ENCODE data around the gene RNF17.
"Not testable (repeated sequence)": the region's sequence is repeated elsewhere in the genome, so short reads cannot be mapped to it uniquely, and the experiment has no call there.

RNF17 gene, protein sequence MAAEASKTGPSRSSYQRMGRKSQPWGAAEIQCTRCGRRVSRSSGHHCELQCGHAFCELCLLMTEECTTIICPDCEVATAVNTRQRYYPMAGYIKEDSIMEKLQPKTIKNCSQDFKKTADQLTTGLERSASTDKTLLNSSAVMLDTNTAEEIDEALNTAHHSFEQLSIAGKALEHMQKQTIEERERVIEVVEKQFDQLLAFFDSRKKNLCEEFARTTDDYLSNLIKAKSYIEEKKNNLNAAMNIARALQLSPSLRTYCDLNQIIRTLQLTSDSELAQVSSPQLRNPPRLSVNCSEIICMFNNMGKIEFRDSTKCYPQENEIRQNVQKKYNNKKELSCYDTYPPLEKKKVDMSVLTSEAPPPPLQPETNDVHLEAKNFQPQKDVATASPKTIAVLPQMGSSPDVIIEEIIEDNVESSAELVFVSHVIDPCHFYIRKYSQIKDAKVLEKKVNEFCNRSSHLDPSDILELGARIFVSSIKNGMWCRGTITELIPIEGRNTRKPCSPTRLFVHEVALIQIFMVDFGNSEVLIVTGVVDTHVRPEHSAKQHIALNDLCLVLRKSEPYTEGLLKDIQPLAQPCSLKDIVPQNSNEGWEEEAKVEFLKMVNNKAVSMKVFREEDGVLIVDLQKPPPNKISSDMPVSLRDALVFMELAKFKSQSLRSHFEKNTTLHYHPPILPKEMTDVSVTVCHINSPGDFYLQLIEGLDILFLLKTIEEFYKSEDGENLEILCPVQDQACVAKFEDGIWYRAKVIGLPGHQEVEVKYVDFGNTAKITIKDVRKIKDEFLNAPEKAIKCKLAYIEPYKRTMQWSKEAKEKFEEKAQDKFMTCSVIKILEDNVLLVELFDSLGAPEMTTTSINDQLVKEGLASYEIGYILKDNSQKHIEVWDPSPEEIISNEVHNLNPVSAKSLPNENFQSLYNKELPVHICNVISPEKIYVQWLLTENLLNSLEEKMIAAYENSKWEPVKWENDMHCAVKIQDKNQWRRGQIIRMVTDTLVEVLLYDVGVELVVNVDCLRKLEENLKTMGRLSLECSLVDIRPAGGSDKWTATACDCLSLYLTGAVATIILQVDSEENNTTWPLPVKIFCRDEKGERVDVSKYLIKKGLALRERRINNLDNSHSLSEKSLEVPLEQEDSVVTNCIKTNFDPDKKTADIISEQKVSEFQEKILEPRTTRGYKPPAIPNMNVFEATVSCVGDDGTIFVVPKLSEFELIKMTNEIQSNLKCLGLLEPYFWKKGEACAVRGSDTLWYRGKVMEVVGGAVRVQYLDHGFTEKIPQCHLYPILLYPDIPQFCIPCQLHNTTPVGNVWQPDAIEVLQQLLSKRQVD (N-terminal part only)

DNA sequence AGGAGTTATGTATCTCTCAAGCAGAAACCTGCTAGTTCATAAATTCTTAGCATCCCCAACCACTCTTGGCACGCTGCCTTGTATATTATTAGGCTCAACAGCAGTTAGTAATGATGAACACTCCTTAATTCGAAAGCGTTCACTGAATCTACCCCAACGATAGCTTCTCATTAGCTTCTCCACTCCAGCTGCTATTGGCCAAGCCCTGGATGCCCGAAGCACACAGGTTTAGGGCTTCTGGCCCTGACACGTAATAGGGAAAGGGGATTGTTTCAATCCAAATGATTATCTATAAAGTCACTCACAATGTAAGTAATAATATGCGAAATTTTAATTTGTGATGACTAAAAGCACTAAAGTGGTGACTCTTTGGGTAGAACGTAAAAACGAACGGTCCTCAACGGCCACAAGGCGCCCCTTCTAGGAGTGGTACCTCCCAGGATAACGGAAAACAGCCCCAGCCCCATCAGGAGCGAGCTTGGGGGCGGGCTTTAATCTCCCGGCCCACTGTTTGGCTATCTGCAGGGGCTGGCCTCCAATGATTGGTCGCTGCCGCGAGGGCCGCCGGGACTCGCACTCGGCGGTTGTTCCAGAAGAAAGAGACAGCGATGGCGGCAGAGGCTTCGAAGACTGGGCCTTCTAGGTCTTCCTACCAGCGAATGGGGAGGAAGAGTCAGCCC lies at the start of gene RNF17:
TSS of gene RNF17 (plus strand) at position 574 of the 680 bp plus-strand sequence. CDS start at position 609, 35 bp downstream.
- DNase-seq (ENCODE audit: low spot score) = no peak

DNA sequence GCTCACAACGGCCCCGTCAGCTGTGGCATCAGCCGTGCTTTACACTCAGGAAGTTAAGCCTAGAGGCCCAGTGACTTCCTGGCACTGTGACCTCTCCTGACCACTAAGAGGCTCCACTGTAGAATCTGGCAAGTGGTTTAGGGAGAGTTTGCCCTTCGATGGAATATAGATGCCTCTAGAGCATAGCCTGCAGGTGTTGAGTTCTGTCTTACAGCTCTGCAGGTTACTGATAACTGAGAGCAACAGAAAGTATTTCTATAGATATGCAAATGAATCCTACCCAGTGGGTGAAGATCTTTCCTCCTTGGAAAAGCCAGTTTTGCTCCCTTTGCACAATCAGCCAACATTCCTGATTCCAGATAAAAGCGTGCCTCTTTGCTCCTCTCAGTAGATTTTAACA lies 48.0 kb upstream of the RNF17 start:
- DNase-seq (ENCODE audit: low spot score) = no peak

DNA sequence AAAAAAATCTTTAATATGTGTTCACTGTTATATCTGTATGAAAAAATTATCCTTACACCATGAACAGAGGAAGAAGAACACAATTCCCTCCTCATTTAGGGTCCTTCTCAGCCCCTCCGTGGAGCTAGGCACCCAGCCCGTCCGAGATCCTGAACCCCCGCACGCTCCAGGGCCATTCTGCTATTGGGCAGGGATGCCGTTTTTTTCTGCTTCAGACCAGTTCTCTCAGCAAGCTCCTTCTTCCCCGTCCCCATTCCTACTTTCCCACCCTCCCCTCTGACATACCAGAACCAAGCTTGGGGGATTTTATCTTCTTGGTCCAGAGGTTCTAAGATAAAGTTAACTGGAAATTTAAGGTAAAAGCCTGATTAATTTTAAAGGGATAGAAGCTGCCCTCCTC lies 47.5 kb upstream of the RNF17 start:
- DNase-seq (ENCODE audit: low spot score) = no peak

DNA sequence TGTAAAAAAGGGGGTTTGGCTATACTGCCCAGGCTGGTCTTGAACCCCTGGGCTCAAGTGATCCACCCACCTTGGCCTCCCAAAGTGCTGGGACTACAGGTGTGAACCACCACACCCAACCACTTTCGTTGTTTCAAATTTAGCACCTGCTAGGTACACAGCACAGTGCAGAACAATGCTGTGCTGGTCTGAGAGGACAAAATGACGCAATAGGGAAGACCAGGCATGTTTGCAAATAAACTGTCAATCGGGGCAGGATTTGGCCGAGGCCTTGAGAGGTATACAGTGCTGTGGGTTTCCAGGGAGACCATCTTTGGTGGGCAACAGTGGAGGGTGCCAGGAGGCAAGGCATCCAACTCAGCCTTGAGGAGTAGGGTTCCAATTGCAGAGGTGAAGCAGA lies 46.8 kb upstream of the RNF17 start:
- no peak for DNase-seq (ENCODE audit: low spot score)

DNA sequence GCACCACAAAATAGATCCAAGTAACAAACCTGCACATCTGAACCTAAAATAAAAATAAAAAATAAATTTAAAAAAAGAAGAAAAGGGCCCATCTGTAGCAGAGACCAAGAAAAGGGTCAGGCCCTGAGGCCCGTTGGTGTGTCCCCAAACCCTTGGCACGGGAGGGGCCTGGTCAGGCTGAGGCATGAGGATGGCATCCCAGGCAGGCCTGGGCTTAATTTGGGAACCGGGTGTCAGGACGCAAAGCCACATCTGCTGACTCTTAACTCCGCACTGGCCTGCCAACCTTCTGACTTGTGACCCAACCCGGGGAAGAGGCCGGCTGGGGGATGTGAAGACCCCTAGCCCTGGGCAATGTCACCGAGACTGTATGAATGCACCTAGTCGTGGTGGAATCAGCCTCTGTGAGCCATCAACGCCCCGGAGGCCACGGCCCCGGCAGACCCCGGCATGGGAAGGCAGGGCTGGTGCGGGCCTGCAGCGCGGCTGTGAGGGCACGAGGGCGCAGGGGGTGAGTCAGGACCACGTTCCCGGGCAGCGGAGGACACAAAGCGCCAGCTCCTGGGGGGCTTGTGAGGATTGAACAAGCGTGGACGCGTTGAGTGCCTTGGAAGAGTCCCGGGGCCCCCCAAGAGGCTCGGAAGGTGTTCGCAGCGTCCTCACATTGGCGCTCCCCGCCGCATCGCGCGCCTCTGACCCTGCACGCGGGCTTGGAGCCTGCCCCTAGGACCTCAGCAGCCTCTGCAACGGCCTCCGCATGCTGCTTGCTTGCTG lies 45.6 kb upstream of the RNF17 start:
- no peak for DNase-seq (ENCODE audit: low spot score)

DNA sequence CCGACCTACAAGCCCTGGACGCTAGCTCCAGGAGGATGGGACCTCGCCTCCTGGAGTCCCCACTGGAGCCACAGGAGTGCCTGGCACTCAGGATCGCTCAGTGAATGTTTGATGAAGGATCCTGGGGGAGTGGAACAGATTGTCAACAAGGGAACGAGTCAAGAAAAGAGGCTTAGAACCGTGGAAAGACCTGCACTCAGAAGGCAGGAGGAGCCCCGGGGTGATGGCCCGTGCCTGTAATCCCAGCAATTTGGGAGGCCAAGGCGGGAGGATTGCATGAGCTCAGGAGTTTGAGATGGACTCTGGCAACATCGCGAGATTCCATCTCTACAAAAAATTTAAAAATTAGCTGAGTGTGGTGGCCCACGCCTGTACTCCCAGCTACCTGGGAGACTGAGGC lies 44.8 kb upstream of the RNF17 start:
- no peak for DNase-seq (ENCODE audit: low spot score)

DNA sequence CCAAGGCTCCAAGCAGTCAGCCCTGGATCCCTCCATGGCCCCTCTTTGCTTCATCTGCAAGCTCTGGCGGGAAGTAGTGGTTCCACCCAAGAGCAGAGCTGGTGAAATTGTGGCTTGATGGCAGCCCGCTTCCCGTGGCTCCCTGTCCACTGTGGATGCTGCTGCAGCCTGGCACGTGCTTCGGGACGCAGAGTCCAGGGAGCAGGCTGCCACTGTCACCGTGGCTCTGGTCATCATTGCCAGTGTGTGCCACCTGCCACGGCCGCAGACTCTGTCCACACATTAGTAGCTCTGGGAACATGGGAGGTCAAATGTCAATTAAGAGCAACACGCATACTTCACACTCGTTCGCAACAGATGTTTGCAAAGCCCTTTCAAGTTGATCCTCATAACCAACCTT lies 40.8 kb upstream of the RNF17 start:
- no peak for DNase-seq (ENCODE audit: low spot score)

DNA sequence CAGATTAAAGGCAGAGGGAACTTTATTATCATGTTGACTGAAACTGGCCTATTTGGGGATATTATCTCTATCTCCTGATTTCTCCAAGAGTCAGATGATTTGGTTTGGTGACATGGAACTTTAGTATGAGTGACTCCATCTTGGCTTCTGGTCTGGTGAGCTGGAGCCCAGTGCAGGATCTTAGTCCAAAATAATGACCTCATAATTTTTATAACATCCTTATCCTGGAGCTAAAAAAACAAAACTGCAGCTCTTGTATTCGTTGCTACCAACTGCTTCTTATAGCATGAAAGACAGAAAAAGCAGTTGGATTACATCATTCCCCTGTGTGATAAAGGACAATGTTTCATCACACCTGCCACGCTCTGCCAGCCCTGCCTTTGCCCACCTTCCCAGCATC lies 39.3 kb upstream of the RNF17 start:
- DNase-seq (ENCODE audit: low spot score) = no peak

DNA sequence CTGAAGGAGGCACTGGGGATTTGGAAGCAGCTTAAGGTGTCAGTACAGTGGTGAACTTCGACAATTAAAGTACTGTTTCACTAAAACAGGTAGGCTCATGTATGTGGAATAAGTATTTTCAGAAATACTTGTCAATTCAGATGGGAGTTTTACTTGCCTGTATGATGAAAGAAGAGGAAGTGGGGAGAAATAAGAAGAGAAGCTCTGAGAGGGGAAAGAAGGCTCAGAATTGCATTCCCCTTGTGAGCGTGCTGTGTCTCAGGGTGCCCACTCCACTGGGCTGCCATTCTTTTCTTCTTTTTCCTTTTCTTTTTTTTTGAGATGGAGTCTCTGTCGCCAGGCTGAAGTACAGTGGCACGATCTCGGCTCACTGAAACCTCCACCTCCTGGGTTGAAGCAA lies 38.6 kb upstream of the RNF17 start:
- DNase-seq (ENCODE audit: low spot score) = no peak

DNA sequence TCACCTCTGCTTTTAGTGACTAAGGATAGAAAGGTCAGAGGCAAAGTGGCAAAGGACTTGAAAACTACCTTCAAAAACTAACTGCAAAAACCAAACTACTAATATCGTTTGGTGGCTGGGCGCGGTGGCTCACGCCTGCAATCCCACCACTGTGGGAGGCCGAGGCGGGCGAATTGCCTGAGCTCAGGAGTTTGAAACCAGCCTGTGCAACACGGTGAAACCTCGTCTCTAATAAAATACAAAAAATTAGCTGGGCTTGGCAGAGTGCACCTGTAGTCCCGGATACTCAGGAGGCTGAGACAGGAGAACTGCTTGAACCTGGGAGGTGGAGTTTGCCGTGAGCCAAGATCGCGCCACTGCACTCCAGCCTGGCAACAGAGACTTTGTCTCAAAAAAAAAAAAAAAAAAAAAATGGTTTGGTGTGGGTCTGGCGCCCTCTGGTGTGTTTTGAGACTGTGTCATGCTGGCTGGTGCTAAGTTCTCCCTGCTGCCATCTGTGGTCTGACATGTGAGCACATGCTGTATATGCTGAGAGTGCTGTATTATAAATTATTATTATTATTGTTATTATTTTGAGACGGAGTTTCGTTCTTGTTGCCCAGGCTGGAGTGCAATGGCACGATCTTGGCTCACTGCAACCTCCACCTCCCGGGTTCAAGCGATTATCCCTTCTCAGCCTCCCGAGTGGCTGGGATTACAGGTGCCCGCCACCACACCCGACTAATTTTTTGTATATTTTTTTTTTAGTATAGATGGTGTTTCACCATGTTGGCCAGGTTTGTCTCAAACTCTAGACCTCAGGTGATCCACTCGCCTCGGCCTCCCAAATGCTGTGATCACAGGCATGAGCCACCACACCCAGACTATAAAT lies 36.0 kb upstream of the RNF17 start:
- peak; percentile 78 for DNase-seq (ENCODE audit: low spot score)

DNA sequence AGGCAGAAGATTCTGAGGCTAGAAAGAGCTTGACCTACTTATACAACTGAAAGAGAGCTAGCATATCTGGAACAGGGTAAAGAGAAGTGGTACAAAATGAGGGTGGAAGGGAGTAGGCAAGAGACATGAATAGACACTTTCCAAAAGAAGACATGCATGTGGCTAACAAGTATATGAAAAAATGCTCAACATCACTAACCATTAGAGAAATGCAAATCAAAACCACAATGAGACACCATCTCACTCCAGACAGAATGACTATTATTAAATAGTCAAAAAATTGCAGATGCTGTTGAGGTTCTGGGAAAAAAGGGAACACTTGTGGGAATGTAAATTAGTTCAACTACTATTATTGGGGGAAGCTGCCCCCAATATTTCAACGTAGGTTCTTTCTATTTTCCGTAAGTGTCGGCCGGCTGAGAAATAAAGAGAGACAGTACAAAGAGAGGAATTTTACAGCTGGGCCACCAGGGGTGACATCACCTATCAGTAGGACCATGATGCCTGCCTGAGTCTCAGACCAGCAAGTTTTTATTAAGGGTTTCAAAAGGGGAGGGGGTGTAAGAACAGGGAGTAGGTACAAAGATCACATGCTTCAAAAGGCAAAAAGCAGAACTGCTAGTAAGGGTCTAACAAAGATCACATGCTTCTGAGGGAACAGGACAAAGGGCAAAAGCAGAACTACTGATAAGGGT lies 32.9 kb upstream of the RNF17 start:
- DNase-seq (ENCODE audit: low spot score) = not testable (repeated sequence)

DNA sequence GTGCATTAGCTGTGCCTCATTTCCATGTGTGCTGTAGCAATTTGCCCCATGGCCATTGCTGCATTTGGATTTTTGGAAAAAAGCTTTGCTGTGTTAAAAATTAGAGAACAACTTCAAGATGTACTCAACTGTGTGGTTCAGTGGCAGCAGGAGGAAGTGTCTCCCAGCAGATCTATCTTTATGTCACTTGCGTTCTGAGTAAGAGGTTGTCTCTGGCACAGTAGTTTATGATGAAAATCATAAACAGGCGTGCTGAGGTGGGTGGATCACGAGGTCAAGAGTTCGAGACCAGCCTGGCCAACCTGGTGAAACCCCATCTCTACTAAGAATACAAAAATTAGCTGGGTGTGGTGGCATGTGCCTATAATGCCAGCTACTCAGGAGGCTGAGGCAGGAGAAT lies 29.0 kb upstream of the RNF17 start:
- DNase-seq (ENCODE audit: low spot score) = no peak

DNA sequence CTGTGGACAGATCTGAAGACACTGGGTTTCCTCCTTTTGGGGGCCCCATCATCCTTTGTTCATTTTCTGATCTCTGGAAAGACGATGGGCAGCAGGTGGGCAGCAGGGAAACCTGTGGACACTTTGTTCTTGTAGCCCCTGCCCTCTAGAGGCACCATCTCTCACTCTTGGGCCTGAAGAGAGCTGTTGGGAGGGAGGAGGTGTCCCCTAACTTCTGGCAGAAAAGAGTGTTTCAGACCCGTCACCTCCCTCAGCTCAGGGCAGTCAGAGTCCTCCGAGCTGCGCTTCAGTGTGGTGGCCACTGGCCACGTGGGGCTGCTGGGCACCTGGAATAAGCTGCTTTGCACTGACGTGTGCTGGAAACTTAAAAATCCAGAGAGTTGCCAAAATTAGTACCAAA lies 26.9 kb upstream of the RNF17 start:
- no peak for DNase-seq (ENCODE audit: low spot score)

DNA sequence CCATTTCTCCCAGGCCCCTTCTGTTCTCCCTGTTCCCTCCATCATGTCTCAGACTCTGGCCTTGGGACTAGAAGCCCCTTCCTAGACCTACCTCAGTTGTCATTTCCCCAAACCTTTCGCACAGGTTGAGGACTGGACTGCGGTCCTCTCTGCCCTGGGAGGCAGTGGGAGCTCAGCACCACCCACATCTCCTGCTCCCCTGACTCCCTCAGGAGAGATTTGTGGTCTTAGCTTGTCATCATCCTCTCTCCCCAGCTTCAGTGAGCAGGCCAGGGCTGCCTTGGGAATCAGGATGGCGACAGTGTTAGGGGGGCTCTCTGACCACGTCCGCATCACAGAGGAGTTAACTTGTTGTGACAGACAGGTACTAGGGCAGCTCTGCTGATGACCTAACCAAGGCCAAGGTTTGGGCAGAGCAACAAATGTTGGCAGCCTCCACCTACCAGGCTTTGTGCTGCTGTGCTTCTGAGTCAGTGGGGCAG lies 25.6 kb upstream of the RNF17 start:
- DNase-seq (ENCODE audit: low spot score) = no peak

DNA sequence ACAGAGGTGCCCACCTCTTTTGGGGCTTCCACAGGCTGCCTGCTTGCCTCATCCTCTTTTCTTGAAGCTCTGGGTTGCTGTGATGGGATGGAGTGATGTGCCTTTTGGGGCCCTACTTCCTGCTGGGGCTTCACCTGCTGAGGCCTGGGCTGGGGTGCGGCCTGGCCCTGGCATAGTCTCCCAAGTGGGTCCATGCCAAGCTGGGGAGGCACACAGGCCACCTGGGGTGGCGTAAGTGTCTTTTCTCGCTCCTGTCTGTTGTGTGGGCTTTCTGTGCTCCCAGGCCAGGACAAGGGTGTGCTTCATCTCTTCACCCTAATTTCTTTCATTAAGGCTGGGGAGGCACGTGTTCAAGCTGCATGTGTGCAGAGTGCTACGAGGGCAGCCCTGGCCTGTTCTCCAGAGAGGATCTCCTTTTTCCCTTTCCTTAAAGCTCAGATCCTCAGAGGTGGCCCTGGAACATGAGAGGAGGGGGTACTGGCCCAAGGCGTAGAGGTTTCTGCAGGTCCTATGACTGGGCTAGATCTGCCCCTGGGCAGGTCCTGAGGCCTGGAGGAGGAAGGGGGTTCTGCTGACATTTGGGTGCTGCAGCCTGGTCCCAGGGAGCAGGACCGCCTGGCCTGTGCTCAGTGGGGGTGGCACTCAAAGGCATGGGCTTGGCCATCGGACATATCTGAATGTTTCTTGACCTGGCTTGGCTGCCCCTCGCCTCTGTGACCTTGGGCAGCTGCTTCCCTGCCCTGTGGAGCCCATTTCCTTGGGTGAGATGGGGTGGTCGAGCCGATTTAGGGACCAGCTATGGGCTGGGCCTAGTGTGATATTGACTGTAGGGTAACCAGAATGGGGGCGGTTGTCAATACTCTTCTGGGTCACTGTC lies 23.7 kb upstream of the RNF17 start:
- no peak for DNase-seq (ENCODE audit: low spot score)

DNA sequence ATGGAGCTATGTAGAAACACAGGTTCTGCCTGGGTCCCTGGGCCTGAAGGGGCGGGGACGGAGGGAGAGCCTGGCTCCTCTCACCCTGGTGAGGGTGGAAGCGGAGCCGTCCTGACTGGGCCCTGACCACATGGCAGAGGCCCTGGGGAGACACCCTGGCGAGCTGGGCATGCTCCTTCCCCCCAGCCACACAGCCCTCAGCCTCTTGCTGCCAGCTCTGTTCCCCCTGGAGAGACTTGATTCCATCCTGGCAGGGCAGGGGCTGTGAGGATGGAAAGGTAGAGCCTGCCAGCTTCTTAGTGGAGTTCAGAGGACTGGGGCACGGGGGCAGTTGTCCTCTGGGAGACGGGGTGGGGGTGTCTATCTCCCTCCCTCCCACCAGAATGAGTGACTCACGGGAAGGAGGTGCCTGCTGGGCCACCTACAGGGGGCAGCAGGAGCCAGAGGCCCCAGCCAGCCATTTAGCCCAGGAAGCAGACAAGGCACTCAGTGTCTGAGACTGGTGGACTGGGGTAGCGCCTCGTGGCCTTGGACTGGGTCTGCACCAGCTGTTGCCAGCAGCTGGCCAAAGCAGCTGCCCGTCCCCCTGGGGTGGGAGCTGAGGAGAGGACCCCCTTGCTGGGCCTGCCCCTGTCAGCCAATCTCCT lies 22.8 kb upstream of the RNF17 start:
- no peak for DNase-seq (ENCODE audit: low spot score)

DNA sequence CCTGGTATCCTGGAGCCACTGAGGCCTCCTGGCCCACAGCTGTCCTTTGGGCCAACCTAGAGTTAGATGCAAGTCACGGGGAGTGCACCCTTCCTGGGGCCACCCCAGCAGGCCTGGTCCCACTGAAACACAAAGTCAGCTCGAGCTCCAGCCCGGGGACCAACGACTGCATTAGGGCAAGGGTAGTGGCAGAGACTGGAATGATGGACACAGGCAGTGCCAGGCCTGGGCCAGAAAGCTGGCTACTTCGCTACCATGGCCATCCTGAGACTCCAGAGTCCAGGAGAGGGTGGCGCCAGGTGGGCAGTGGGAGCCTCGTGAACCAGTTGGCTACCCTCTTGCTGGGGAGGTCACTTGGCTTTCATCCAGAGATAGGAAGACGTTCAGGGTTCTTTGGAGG lies 22.2 kb upstream of the RNF17 start:
- no peak for DNase-seq (ENCODE audit: low spot score)

DNA sequence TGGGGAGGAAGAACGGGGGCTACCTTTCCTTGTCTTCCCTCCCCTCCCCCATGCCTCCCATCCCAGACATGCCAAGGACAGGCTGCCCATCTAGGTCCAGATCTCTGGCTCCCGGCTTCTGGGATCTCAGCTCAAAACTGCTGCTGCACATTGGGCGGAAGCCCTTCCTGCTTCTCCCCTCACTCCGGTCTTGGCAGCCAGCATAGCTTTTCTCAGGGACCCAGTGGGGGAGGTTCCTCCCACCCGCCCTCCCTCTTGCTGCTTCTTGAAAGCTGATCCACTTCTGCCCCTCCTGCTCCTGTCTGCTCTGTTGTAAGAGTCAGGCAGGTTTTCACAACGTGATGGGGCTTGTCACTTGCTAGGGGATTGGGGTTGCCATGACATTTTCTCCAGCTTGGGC lies 21.7 kb upstream of the RNF17 start:
- no peak for DNase-seq (ENCODE audit: low spot score)

Data from CD4-positive, alpha-beta T cell treated with Interleukin-6 at 100 ng/mL for 8 hours (primary cell).